ENCODE data around the gene ETV6. TPM values are rescaled to one million over a fixed set of nuclear protein-coding genes. Genes with fewer than 3 reads are reported as not detected.

ETV6 gene
- total RNA-seq, 8 experiments from 2014 or later: 2.9 to 18.6 (median 4.9) TPM

- 66 to 100% (median 87%) methylated on average over 1 to 8 of the region's 17 CpGs for WGBS, 10 experiments
- Histone ChIP-seq H3K27ac (no peak overlapping the region), H3K4me1 (replicated peaks in 1 of 2) (peaks cover 25 to 30% of the 10 kb centered on the region in 2 donors), H3K4me3 (no peak overlapping the region)
- no peak for ATAC-seq (replicated peaks in 6 of 8)
- in situ Hi-C loops (cut with MboI; ENCODE audit: low pct_unique_long_range_greater_than_20kb in 2 of 9, low sequenced_read_pairs in 9 of 9, unreplicated experiment in 9 of 9): no loop called here
These were observed 210.4 kb downstream of the ETV6 start for GRCh38 chr12:11859705-11860425.

GRCh38 chr12:11861155-11861863 lies 211.8 kb downstream of the ETV6 start:
- no peak overlapping the region for H3K27ac ChIP-seq
- WGBS, 10 experiments: 40 to 100% (median 53%) methylated on average over 1 to 4 of the region's 5 CpGs; no CpG with 5 or more reads in 3 of the 10 experiments
- peaks cover 14 to 17% of the 10 kb centered on the region in 2 donors for H3K4me1 ChIP-seq (replicated peaks in 1 of 2)
- H3K4me3 ChIP-seq: no peak overlapping the region
- peak in 1 of 8 experiments; percentile 10 for ATAC-seq (replicated peaks in 6 of 8)
- in situ Hi-C loops (cut with MboI; ENCODE audit: low pct_unique_long_range_greater_than_20kb in 2 of 9, low sequenced_read_pairs in 9 of 9, unreplicated experiment in 9 of 9): no loop called here

GRCh38 chr12:11861864-11862600 lies 212.6 kb downstream of the ETV6 start:
- H3K4me1 ChIP-seq (replicated peaks in 1 of 2): peaks cover 14 to 15% of the 10 kb centered on the region in 2 donors
- H3K4me3 ChIP-seq: no peak overlapping the region
- no peak for ATAC-seq (replicated peaks in 6 of 8)
- 50 to 100% (median 87%) methylated on average over 1 to 7 of the region's 7 CpGs for WGBS, 10 experiments
- H3K27ac ChIP-seq: no peak overlapping the region
- in situ Hi-C loops (cut with MboI; ENCODE audit: low pct_unique_long_range_greater_than_20kb in 2 of 9, low sequenced_read_pairs in 9 of 9, unreplicated experiment in 9 of 9): no loop called here

- ATAC-seq (replicated peaks in 6 of 8): peak in 3 of 8 experiments; percentile 31 to 98 (median 68)
- 13 to 90% (median 42%) methylated on average over 1 to 5 of the region's 5 CpGs; no CpG with 5 or more reads in 1 of the 10 experiments for WGBS, 10 experiments
These were observed 213.3 kb downstream of the ETV6 start for GRCh38 chr12:11862798-11863197.

GRCh38 chr12:11863478-11863906 lies 214.0 kb downstream of the ETV6 start:
- ATAC-seq (replicated peaks in 6 of 8): peak in 1 of 8 experiments; percentile 28
- peaks cover 14 to 15% of the 10 kb centered on the region in 2 donors for H3K4me1 ChIP-seq (replicated peaks in 1 of 2)
- in situ Hi-C loops (cut with MboI; ENCODE audit: low pct_unique_long_range_greater_than_20kb in 2 of 9, low sequenced_read_pairs in 9 of 9, unreplicated experiment in 9 of 9): no loop called here
- H3K4me3 ChIP-seq: no peak overlapping the region
- H3K27ac ChIP-seq: no peak overlapping the region
- 93 to 100% (median 97%) methylated on average over 2 to 5 of the region's 5 CpGs; no CpG with 5 or more reads in 4 of the 10 experiments for WGBS, 10 experiments

More at GRCh38 chr12:11862798-11863197, 213.3 kb downstream of the ETV6 start:
- in situ Hi-C loops (cut with MboI; ENCODE audit: low pct_unique_long_range_greater_than_20kb in 2 of 9, low sequenced_read_pairs in 9 of 9, unreplicated experiment in 9 of 9): no loop called here
- Histone ChIP-seq H3K4me3 (no peak overlapping the region), H3K4me1 (replicated peaks in 1 of 2) (peaks cover 14 to 15% of the 10 kb centered on the region in 2 donors), H3K27ac (no peak overlapping the region)

- in situ Hi-C loops (cut with MboI; ENCODE audit: low pct_unique_long_range_greater_than_20kb in 2 of 9, low sequenced_read_pairs in 9 of 9, unreplicated experiment in 9 of 9): no loop called here
- Histone ChIP-seq H3K4me3 (no peak overlapping the region), H3K27ac (no peak overlapping the region), H3K4me1 (replicated peaks in 1 of 2) (peaks cover 14 to 15% of the 10 kb centered on the region in 2 donors)
- 8 to 100% (median 90%) methylated on average over 1 to 3 of the region's 3 CpGs; no CpG with 5 or more reads in 1 of the 10 experiments for WGBS, 10 experiments
- no peak for ATAC-seq (replicated peaks in 6 of 8)
These were observed 214.5 kb downstream of the ETV6 start for GRCh38 chr12:11863988-11864387.

GRCh38 chr12:11865824-11866223 lies 216.3 kb downstream of the ETV6 start:
- WGBS, 10 experiments: 67 to 97% (median 93%) methylated on average over 4 of the region's 4 CpGs
- ATAC-seq (replicated peaks in 6 of 8): no peak
- H3K27ac ChIP-seq: no peak overlapping the region
- no peak overlapping the region for H3K4me3 ChIP-seq
- peaks cover 12 to 13% of the 10 kb centered on the region in 2 donors for H3K4me1 ChIP-seq (replicated peaks in 1 of 2)
- in situ Hi-C loops (cut with MboI; ENCODE audit: low pct_unique_long_range_greater_than_20kb in 2 of 9, low sequenced_read_pairs in 9 of 9, unreplicated experiment in 9 of 9): no loop called here

GRCh38 chr12:11868027-11868426 lies 218.6 kb downstream of the ETV6 start:
- Histone ChIP-seq H3K4me3 (no peak overlapping the region), H3K27ac (no peak overlapping the region), H3K4me1 (replicated peaks in 1 of 2) (no peaks in the 10 kb centered on the region)
- WGBS, 10 experiments: 83 to 100% (median 100%) methylated on average over 1 of the region's 1 CpG; no CpG with 5 or more reads in 2 of the 10 experiments
- in situ Hi-C loops (cut with MboI; ENCODE audit: low pct_unique_long_range_greater_than_20kb in 2 of 9, low sequenced_read_pairs in 9 of 9, unreplicated experiment in 9 of 9): no loop called here
- ATAC-seq (replicated peaks in 6 of 8): no peak

GRCh38 chr12:11869406-11869805 lies 219.9 kb downstream of the ETV6 start:
- no peak overlapping the region for H3K4me3 ChIP-seq
- 80% methylated on average over 3 of the region's 18 CpGs; no CpG with 5 or more reads in 9 of the 10 experiments for WGBS, 10 experiments
- ATAC-seq (replicated peaks in 6 of 8): no peak
- H3K27ac ChIP-seq: no peak overlapping the region
- in situ Hi-C loops (cut with MboI; ENCODE audit: low pct_unique_long_range_greater_than_20kb in 2 of 9, low sequenced_read_pairs in 9 of 9, unreplicated experiment in 9 of 9): no loop called here
- H3K4me1 ChIP-seq (replicated peaks in 1 of 2): no peaks in the 10 kb centered on the region

GRCh38 chr12:11870041-11870451 lies 220.6 kb downstream of the ETV6 start:
- WGBS, 10 experiments: 76 to 100% (median 81%) methylated on average over 1 to 7 of the region's 8 CpGs; no CpG with 5 or more reads in 2 of the 10 experiments
- no peaks in the 10 kb centered on the region for H3K4me1 ChIP-seq (replicated peaks in 1 of 2)
- no peak overlapping the region for H3K4me3 ChIP-seq
- peak in 2 of 8 experiments; percentile 35 to 46 for ATAC-seq (replicated peaks in 6 of 8)
- no peak overlapping the region for H3K27ac ChIP-seq
- in situ Hi-C loops (cut with MboI; ENCODE audit: low pct_unique_long_range_greater_than_20kb in 2 of 9, low sequenced_read_pairs in 9 of 9, unreplicated experiment in 9 of 9): no loop called here

GRCh38 chr12:11872055-11872454 lies 222.6 kb downstream of the ETV6 start:
- WGBS, 10 experiments: 74 to 100% (median 91%) methylated on average over 1 to 3 of the region's 4 CpGs; no CpG with 5 or more reads in 2 of the 10 experiments
- H3K4me1 ChIP-seq (replicated peaks in 1 of 2): no peaks in the 10 kb centered on the region
- no peak for ATAC-seq (replicated peaks in 6 of 8)
- in situ Hi-C loops (cut with MboI; ENCODE audit: low pct_unique_long_range_greater_than_20kb in 2 of 9, low sequenced_read_pairs in 9 of 9, unreplicated experiment in 9 of 9): no loop called here
- H3K27ac ChIP-seq: no peak overlapping the region
- no peak overlapping the region for H3K4me3 ChIP-seq

- Histone ChIP-seq H3K4me1 (replicated peaks in 1 of 2) (peaks cover 9% of the 10 kb centered on the region in 2 donors), H3K27ac (no peak overlapping the region), H3K4me3 (no peak overlapping the region)
- ATAC-seq (replicated peaks in 6 of 8): no peak
- in situ Hi-C loops (cut with MboI; ENCODE audit: low pct_unique_long_range_greater_than_20kb in 2 of 9, low sequenced_read_pairs in 9 of 9, unreplicated experiment in 9 of 9): no loop called here
- WGBS, 10 experiments: 0 to 100% (median 86%) methylated on average over 1 to 3 of the region's 3 CpGs; no CpG with 5 or more reads in 2 of the 10 experiments
These were observed 226.0 kb downstream of the ETV6 start for GRCh38 chr12:11875414-11875935.
